Stimulated activated CD4-positive, alpha-beta T cell treated with anti-CD3 and anti-CD28 coated beads, Interleukin-12 subunit alpha, Interleukin-12 subunit beta, amount 100 ng/mL, for 4 hours (primary cell): ENCODE data around the gene DEDD.
A peak's percentile ranks its signal among the peaks of the same experiment; 100 is the strongest.

Experiments
- DNase-seq: peaks from one replicate; pipeline ENCODE4 v3.0.0-alpha.2; 2020

The DEDD gene

GRCh38 chr1:161162806-161163205, 30.3 kb upstream of the DEDD start:
- DNase-seq: no peak

DNA sequence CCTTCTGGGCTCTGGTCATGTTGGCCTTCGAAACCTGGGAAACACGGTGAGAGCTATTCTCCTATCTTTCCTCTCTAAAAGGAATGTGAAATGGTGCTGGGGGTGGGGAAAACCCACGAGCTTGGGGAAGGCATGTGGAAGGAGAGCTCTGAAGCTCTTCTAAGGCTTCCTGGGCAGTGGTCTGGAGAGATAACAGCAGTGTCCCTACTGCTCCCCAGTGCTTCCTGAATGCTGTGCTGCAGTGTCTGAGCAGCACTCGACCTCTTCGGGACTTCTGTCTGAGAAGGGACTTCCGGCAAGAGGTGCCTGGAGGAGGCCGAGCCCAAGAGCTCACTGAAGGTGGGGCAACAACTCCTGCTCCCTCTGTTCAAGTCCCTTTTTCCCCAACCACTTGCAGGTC, 29.6 kb upstream of the DEDD start:
- DNase-seq: no peak

- DNase-seq: no peak
Observed at GRCh38 chr1:161161652-161162051, 29.2 kb upstream of the DEDD start.

- no peak for DNase-seq
Observed at GRCh38 chr1:161160671-161161145, 28.2 kb upstream of the DEDD start.

DNA sequence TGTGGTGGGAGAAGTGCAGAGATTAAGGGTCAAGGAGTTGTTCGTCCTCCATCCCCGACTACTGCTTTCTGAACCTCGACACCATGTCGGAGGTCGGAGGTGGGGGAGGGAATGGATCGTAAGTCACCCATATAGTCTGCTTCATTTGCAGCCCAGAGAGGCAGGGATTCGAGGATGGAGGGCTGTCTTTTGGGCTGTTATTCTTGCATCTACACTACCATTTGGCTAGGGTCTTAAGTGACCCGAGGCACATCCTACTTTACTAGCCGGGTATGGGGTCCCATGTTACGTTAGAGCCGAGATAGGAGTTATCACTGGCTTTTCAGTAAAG, 27.4 kb upstream of the DEDD start:
- DNase-seq: no peak

- peak; percentile 90 for DNase-seq
Observed at GRCh38 chr1:161159087-161159912, 26.8 kb upstream of the DEDD start, which contains the start of gene USP21. Gene USP21 (plus strand): TSS chr1:161159500. CDS start chr1:161160641, 1,141 bp downstream.

DNA sequence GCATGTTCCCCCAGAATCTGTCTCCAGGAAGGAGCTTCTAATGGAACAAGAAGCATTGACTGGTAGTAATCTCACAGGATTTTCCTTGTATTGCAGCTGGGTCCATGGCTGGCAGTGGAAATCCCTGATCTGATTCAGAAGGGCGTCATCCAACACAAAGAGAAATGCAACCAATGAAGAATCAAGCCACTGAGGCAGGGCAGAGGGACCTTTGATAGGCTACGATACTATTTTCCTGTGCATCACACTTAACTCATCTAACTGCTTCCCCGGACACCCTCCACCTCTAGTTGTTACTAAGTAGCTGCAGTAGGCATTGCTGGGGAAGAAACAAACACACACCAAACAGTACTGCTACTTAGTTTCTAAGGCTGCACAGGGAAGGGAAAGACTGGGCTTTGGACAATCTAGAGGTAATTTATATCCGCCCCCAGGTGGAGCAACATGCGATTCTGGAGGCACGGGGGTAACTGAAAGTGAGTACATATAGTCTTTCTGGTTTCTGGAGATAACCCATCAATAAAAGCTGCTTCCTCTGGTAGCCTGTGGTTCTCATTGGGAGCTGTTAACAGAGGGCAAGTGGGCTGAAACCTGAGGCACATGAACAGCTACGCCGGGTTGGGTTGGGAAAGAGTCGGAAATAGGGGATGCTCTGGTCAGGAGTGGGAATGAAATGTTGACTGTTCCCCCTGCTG, 26.0 kb upstream of the DEDD start:
- DNase-seq: no peak

DNA sequence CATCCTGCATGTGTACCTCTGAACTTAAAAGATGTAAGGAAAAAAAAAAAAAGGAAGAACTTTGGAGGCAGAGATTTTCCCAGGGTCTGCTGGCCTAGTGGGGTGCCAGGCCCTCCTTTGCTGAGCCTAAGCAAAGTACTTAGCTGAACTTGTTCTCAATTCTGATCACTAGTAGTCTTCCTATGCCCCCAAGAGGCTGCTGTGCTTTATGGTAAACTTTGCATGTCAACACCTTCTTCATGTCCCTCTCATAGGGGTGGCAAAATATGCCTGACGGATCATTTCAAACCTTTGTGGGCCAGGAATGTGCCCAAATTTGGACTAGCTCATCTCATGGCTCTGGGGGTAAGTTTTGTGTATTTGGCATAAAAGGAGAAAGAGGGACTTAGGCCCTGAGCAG, 25.4 kb upstream of the DEDD start:
- no peak for DNase-seq

- DNase-seq: peak; percentile 65
Observed at GRCh38 chr1:161153682-161154337, 21.3 kb upstream of the DEDD start, which contains the start of gene UFC1. Gene UFC1 (plus strand): TSS chr1:161153978. CDS start chr1:161153998, 20 bp downstream.

GRCh38 chr1:161153176-161153575, 20.7 kb upstream of the DEDD start:
- DNase-seq: no peak

GRCh38 chr1:161145832-161146231, 13.4 kb upstream of the DEDD start:
- DNase-seq: no peak

- DNase-seq: no peak
Observed at GRCh38 chr1:161140755-161141400, 8.4 kb upstream of the DEDD start.

DNA sequence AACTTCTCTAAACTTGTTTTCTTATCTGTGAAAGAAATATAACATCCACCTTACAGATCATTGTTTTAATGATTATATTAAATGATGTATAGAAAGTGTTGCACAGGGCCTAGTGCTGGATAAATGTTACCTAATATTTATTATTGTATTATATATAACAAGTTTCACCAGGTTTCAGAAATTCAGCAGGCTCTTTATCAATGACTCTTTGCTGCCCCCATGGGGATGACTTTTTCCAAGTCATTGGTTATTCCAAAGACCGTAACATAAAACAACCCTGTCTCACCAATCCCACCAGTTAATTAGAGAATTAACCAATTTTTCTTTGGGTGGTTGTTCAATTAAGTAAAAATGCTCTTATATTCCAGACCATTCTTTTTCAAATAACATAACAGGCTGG, 7.3 kb upstream of the DEDD start:
- DNase-seq: no peak

GRCh38 chr1:161138431-161138830, 6.0 kb upstream of the DEDD start:
- no peak for DNase-seq

DNA sequence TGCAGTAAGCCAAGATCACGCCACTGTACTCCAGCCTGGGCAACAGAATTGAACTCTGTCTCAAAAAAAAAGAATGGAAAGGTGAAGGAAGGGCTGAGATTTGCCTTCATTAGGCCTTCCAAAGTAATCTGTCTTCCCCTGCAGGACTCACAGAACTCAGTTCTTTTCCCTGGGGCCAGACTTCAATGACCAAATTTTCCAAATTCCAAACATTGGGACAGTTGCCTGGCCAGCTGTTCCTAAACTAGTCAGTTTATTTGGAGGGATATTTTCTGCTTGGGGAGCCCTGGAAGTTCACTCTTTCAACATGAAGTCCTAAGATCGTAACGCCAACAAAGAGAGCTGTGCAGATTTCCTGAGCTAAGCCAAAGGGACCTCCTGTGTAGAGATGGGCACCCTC, 5.4 kb upstream of the DEDD start:
- DNase-seq: no peak

GRCh38 chr1:161133220-161133740, 813 bp upstream of the DEDD start:
- DNase-seq: no peak

- no peak for DNase-seq
Observed at GRCh38 chr1:161131523-161132409, 701 bp downstream of the DEDD start.

DNA sequence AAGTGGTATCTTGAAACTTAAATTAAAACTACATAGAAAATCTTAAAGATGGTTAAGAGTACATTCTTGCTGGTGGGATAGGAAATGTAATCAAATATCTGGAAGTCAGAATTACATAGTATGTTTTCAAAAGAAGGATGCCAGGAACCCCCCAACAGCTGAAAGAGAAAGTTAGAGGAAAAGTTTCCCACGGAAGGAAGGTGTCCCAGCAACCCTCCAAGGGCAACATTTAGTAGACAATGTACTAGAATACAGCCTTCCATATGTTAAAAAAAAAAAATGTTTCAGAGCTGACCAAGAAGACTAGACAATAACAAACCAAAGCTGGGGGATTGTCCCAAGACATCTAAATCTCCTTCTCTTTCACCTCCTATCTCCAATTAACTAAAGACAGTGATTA, 2.2 kb downstream of the DEDD start:
- DNase-seq: no peak

DNA sequence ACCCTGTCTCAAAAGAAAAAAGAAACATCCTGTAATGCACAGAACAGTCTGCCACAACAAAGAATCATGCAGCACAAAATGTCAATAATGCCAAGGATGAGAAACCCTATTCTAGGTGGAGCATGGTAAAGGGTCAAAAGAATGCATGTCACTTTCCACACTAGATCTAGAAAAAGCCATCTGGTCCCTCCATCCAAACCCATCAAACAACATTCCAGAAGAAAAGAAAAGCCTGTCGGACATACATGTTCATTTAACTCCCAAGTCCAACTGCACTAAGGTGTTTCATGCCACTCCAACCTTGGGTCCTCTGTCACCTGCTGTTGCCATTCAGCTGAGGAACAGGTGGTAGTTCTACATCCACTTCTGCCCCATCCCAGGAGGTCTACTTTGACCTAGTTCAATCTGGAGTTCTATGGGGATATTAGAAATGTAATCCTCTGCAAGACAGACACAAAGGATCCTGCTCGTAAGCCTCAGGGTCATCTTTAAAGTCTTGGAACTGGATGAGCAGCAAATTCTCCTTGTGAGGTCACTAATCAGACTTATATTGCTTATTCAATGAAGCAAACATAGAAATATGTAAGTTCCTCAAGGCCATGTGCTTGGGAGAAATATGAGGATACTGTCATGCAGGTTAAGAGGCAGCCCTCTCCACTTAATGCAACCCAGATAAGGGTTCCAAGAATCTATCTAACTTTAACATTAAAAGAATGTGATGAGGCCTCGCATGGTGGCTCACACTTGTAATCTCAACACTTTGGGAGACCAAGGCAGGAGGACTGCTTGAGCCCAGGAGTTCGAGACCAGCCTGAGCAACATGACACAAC, 3.7 kb downstream of the DEDD start:
- no peak for DNase-seq

DNA sequence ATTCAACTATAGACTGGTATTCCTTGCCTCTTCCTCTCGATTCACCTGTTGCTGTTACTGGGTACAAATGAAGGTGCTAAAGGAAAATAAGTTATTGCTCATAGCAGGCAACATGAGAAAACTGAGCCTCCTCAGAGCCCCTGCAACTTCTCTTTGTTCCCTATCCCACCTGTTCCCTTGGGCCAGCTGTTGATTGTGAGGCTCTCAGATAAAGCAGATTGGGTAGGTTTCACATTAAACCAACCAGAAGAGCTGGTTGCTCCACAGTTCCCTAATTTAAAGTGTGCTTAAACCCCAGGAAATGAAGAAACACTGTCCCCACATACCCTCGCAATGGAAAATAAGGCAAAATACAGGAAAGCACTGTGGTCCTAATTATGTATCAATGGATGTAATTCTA, 4.8 kb downstream of the DEDD start:
- DNase-seq: no peak

DNA sequence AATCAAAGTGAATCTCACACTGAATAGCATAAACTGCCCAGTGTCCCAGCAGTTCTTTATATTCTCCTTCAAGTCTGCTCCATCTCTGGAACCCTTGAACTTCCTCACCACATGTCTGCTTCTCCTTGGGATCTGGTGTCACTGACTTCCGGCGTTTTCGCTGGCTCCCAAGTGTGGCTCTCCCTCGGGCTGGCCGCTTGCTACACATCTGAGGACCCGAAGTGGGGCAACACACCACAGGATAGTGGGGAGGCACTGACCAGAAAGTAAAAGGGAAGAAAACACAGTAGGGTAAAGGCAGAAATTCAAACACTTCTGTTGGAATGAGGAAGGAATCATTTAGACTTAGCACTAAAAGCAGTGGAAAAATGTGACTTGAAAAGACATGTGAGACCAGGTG, 9.5 kb downstream of the DEDD start:
- no peak for DNase-seq
